K562 (cell line): Measurements from ENCODE around the gene CRHR1.

Experiments used
- KDM2B ChIP-seq: fragments of 250-450 bp; sonication (Bioruptor Pico); IDR thresholded peaks from 2 replicates; pipeline ENCODE4 v1.8.0; 2021; ENCODE audit warnings: mild to moderate bottlenecking, moderate library complexity
- TCF7 ChIP-seq: sonication (generic); IDR thresholded peaks from 2 replicates; pipeline ENCODE4 v1.6.1; 2016; ENCODE audit warnings: antibody characterized with exemption, borderline replicate concordance

DNA sequence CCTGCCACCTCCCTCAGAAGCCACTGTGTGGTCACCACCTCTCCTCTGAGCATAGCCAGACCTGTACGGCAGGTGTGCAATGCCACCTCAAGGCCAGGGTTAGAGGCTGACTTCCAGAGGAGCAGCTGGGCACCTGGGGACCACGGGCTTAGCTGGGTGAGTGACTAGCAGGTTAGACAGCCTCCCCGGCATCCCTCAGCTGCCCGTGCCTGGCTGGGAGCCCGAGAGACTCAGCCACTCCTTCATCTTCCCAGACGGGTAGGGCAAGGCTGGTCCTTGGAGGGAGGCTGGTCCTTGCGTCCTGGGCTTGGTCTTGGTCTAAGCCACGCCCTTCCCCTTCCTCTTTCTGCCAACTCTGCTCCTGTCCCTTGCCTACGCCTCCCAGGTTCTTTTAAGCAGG is 7.8 kb downstream of the CRHR1 start:
- TF ChIP-seq KDM2B (CRISPR knock-in tag) (no peak), TCF7 (no peak)
